Measurements from ENCODE around the gene CADPS2.

GRCh38 chr7:122535086-122535485, 351.2 kb downstream of the CADPS2 start:
- TF ChIP-seq CTCF (conservative IDR thresholded peaks at IDR 0.05; ENCODE audit: low read length), result no peak
- TF ChIP-seq EZH2phosphoT487 (IDR thresholded peaks at IDR 0.05; ENCODE audit: borderline replicate concordance, low read depth, low read length), result no peak
